ENCODE measurements around the gene CCDC40. TPM values are rescaled to one million over a fixed set of nuclear protein-coding genes. Genes with fewer than 3 reads are reported as not detected.

Gene CCDC40
- total and polyA plus RNA-seq, 10 of the 15 experiments (the other 5 are each of a cell fraction or from before 2014, with no cell fraction given) = 0.06 to 0.10 TPM; not detected in 8

DNA sequence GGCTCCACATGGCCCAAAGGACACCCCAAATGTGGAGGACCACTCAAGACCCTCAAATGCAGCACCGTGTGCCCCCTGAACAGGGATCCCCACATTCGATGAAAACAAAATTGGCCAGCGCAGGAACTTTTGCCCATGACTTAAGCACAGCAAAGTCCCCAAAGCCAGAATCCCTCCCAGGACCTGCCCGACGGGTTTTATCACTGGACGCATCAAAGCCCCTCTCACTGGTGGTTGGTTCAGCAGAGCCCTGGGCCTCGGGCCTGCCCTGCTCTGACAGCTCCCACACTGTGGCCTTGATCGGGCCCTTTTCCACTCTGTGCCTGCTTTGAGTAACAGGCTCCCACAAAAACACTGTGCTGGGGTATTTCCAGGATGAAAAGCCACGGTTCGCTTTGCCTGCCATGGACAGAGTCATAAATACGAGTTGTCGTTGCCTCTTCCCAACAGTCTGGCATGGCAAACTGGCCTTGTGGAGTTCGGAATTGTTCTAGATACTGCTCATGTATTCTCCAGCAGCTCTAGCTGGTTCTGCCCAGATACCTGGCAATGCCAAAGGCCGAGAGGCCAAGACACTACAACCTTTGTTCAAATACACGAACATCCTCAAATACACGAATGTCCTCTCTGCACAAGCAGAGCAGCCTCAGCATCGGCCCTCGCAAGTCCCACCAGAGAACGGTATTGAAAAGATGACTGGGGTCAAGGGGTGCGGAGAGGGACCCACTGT lies 47.2 kb upstream of the CCDC40 start (continued):
- TF ChIP-seq PAX8 (IDR thresholded peaks at IDR 0.05) = no peak
- no peak for TF ChIP-seq SMC3 (IDR thresholded peaks at IDR 0.05; ENCODE audit: borderline replicate concordance, low read length)
- TF ChIP-seq BCL11A (IDR thresholded peaks at IDR 0.05; ENCODE audit: low read depth, low read length) = no peak
- no peak for TF ChIP-seq RCOR1 (conservative IDR thresholded peaks at IDR 0.05; ENCODE audit: low read depth, low read length)
- TF ChIP-seq MEF2A (IDR thresholded peaks at IDR 0.05; ENCODE audit: insufficient read depth, low read depth, low read length) = no peak
- TF ChIP-seq KLF5 (IDR thresholded peaks at IDR 0.05; ENCODE audit: partially characterized antibody) = no peak
- no peak for TF ChIP-seq POLR2A (IDR thresholded peaks at IDR 0.05; ENCODE audit: low read depth, low read length)
- no peak for TF ChIP-seq ZNF217 (IDR thresholded peaks at IDR 0.05)

DNA sequence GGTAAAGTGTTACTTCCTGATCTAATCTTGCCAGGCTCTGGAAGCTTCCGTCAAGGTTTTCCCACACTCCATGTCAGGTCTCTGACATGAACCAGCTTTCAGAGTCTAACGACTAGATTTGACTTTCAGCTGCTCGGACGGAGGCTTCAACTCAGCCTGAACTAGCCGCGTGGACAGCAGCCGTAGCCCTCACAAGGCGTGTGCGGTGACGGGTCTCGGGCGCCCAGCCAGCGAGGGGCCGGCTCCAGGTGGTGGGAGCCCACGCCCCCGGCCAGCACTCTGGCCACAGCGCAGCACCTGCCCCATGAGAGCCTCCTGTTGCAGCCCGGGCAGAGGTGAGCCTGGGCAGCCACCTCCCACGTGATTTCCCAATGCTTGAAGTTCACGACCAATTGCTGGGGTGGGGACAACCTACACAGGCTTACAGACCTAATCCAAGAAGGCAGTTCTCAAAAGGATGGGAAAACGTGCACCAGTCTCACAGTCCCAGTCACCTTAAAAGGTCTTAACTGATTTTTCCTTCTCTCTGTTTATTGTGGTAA lies 46.3 kb upstream of the CCDC40 start:
- no peaks in the 10 kb centered on the region for H3K36me3 ChIP-seq (ENCODE audit: control insufficient read depth in 2 of 2, insufficient read depth in 2 of 2, low read length in 1 of 2)
- no peak overlapping the region for H3K9ac ChIP-seq (ENCODE audit: control insufficient read depth, insufficient read depth, low read length)
- ChIA-PET SMC1A (ENCODE audit: uncharacterized antibody, unreplicated experiment) (no interaction called here), RAD21 (ENCODE audit: unreplicated experiment) (no interaction called here), POLR2A (no interaction called here), CTCF (interaction anchor here (1.0 kb wide), 1 partner anchor 18 kb away, joined by 3 read pairs; no protein-coding TSS in a partner anchor)
- H2AFZ ChIP-seq (ENCODE audit: control insufficient read depth, low read depth, low read length) = no peak overlapping the region
- H3K4me3 ChIP-seq = no peak overlapping the region
- intact Hi-C loops (cut with micrococcal nuclease; ENCODE audit: unreplicated experiment) (no loop called here), in situ Hi-C loops (cut with MboI) (no loop called here)
- ATAC-seq (no peak), FAIRE-seq (no peak), DNase-seq (ENCODE audit: low read depth, low spot score) (no peak)
- WGBS (ENCODE audit: insufficient coverage, insufficient replicate concordance, low lambda C conversion rate, missing lambda C conversion rate) = 42% methylated on average over 21 of the region's 21 CpGs
- H4K20me1 ChIP-seq (ENCODE audit: control insufficient read depth, insufficient read depth) = no peaks in the 10 kb centered on the region
- H3K27me3 ChIP-seq (replicated peaks in 1 of 2; ENCODE audit: control insufficient read depth in 2 of 2, insufficient read depth in 2 of 2, low read length in 1 of 2) = peaks cover 1 to 3% of the 10 kb centered on the region in 2 experiments; a peak in 2 of 4 replicates
- H3K9me3 ChIP-seq (replicated peaks; ENCODE audit: control insufficient read depth, insufficient read depth, low read length) = no peaks in the 10 kb centered on the region
- no peaks in the 10 kb centered on the region for H3K4me1 ChIP-seq (ENCODE audit: control insufficient read depth, insufficient read depth, low read length)
- no peaks in the 10 kb centered on the region for H3K79me2 ChIP-seq (ENCODE audit: control insufficient read depth, insufficient read depth, low read length)
- no peak overlapping the region for H3K4me2 ChIP-seq (ENCODE audit: control insufficient read depth, insufficient read depth)
- H3K27ac ChIP-seq (ENCODE audit: control insufficient read depth, insufficient read depth) = no peak overlapping the region
- no TSS peak for BruUV-seq (replicated peaks)
- TF ChIP-seq, protein P1, sequence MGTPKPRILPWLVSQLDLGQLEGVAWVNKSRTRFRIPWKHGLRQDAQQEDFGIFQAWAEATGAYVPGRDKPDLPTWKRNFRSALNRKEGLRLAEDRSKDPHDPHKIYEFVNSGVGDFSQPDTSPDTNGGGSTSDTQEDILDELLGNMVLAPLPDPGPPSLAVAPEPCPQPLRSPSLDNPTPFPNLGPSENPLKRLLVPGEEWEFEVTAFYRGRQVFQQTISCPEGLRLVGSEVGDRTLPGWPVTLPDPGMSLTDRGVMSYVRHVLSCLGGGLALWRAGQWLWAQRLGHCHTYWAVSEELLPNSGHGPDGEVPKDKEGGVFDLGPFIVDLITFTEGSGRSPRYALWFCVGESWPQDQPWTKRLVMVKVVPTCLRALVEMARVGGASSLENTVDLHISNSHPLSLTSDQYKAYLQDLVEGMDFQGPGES (IDR thresholded peaks at IDR 0.05) = no peak
- TF ChIP-seq, protein P2, sequence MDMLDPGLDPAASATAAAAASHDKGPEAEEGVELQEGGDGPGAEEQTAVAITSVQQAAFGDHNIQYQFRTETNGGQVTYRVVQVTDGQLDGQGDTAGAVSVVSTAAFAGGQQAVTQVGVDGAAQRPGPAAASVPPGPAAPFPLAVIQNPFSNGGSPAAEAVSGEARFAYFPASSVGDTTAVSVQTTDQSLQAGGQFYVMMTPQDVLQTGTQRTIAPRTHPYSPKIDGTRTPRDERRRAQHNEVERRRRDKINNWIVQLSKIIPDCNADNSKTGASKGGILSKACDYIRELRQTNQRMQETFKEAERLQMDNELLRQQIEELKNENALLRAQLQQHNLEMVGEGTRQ (IDR thresholded peaks at IDR 0.05; ENCODE audit: borderline replicate concordance, low read depth, low read length) = no peak
- TF ChIP-seq ETV6 (conservative IDR thresholded peaks at IDR 0.05 in 1 of 2, IDR thresholded peaks at IDR 0.05 in 1 of 2; ENCODE audit: borderline replicate concordance in 1 of 2, low read depth in 1 of 2) (no peak), EZH2 (IDR thresholded peaks at IDR 0.05; ENCODE audit: borderline replicate concordance, control insufficient read depth, low read depth, low read length) (no peak), ATF7 (IDR thresholded peaks at IDR 0.05; ENCODE audit: low read depth) (no peak), NFXL1 (IDR thresholded peaks at IDR 0.05; ENCODE audit: borderline replicate concordance) (no peak)
- TF ChIP-seq, protein P3, sequence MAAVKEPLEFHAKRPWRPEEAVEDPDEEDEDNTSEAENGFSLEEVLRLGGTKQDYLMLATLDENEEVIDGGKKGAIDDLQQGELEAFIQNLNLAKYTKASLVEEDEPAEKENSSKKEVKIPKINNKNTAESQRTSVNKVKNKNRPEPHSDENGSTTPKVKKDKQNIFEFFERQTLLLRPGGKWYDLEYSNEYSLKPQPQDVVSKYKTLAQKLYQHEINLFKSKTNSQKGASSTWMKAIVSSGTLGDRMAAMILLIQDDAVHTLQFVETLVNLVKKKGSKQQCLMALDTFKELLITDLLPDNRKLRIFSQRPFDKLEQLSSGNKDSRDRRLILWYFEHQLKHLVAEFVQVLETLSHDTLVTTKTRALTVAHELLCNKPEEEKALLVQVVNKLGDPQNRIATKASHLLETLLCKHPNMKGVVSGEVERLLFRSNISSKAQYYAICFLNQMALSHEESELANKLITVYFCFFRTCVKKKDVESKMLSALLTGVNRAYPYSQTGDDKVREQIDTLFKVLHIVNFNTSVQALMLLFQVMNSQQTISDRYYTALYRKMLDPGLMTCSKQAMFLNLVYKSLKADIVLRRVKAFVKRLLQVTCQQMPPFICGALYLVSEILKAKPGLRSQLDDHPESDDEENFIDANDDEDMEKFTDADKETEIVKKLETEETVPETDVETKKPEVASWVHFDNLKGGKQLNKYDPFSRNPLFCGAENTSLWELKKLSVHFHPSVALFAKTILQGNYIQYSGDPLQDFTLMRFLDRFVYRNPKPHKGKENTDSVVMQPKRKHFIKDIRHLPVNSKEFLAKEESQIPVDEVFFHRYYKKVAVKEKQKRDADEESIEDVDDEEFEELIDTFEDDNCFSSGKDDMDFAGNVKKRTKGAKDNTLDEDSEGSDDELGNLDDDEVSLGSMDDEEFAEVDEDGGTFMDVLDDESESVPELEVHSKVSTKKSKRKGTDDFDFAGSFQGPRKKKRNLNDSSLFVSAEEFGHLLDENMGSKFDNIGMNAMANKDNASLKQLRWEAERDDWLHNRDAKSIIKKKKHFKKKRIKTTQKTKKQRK (IDR thresholded peaks at IDR 0.05; ENCODE audit: low read depth, low read length) = no peak
- TF ChIP-seq, protein P4, sequence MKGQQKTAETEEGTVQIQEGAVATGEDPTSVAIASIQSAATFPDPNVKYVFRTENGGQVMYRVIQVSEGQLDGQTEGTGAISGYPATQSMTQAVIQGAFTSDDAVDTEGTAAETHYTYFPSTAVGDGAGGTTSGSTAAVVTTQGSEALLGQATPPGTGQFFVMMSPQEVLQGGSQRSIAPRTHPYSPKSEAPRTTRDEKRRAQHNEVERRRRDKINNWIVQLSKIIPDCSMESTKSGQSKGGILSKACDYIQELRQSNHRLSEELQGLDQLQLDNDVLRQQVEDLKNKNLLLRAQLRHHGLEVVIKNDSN (IDR thresholded peaks at IDR 0.05; ENCODE audit: borderline replicate concordance, extremely low read length, insufficient read depth, low read depth, low read length) = no peak
